Urothelium cell line (cell line): ENCODE results near the gene XPA.
"Not testable (repeated sequence)": the region's sequence is repeated elsewhere in the genome, so short reads cannot be mapped to it uniquely, and the experiment has no call there.

Source experiments
- DNase-seq: peaks from one replicate; pipeline ENCODE4 v3.0.0; 2011; ENCODE audit warnings: low spot score, mixed read lengths
- FAIRE-seq: peaks from 2 replicates; lab custom pipeline; 2011; peaks lifted over from hg19 to GRCh38; lab: Jason Lieb, UNC

The XPA gene

DNA sequence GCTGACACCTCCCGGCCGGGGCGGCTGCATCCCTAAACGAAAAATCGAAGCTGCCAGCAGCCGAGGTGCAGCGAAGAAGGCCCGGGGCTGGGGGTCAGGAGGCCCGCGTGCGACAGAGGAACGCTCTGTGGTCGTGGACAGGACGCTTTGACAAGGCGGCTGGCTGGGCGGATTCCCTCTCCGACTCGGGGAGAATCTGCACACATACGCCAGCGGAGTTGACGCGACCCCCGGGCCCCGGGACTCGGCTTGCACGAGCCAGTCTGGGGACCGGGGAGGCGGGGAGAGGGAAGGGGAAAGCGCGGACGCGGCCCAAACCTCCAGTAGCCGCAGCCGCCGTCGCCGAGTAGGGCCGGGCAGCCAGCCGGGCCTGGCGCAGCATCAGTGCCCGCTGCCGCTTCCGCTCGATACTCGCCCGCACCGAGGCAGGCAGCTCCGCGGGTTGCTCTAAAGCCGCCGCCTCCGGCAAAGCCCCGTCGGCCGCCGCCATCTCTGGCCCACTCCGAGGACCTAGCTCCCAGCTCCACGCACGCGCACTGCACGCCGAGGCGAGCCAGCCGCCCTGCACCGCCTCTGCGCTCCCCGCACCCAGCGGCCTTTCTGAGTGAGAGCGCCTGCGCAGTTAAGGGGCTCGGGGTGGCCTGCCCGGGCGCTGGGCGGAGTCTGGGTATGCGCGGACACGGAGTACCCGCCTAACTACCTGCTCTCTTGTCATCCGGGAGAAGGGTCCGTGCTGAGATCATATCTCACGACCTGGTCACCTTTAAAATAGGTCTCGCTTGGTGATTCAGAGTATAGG is at the start of gene XPA:
TSS of gene XPA (minus strand) at position 538 of the 799 bp plus-strand sequence. CDS start at position 490, 48 bp downstream.
- DNase-seq = peak; percentile 98
- FAIRE-seq = no peak

DNA sequence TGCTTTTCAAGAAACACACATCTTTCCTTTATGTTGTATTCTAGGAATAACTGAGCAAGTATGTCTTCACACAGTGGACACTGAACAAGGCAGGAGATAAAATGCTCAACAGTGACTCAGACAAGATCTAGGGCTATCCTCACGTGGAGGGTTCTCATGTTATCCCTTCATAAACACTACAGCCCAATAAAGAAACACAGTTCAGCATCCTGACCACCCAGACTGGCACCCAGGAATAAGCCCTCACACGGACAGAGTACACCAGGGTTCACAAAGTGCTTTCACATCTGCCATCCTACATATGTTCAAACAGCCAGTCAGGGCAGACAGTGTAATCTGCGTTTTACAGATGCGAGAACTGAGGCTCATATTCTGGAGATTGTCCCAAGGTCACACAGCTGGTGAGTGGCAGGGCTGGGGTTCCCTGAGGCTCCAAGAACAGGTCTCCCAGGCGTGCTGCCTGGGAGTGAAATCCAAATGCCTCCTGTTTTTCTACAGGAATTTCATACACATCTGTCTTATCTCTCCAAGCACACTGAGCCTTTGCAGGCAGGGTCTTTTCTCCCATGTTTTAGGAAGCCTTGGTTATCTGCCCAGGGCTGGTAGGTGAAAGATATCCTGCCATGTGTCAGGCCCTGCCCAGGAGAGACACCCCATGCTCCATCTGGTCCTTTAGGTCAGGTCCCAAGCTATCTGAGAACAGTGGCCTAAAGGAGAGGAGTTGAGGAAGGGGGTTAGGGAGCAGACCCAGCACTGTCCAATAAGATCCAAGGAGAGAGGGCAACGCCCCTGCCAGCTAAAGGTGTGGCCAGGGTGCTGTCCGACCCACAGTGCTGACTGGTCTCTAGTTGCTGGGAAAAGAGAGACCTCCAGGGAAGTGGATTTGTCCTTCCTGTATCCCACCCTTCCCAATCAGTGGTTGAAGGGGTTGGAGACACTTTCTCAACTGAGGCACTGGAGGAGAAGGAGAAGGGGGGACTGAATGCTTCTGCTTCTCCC is 47.9 kb upstream of the XPA start:
- DNase-seq = no peak

DNA sequence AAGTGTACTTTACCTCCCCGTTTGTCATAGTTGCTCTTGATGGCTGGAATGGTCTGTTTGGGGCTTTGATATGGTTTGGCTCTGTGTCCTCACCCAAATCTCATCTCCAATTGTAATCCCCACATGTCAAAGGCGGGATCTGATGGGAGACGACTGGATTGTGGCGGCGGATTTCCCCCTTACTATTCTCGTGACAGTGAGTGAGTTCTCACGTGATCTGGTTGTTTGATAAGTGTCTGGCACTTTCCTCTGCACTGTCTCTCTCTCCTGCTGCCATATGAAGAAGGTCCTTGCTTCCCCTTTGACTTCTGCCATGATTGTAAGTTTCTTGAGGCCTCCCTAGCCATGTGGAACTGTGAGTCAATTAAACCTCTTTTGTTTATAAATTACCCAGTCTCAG is 46.9 kb upstream of the XPA start:
- not testable (repeated sequence) for FAIRE-seq, DNase-seq

More for the DNA sequence above, 47.9 kb upstream of the XPA start:
- FAIRE-seq = peak; percentile 27

DNA sequence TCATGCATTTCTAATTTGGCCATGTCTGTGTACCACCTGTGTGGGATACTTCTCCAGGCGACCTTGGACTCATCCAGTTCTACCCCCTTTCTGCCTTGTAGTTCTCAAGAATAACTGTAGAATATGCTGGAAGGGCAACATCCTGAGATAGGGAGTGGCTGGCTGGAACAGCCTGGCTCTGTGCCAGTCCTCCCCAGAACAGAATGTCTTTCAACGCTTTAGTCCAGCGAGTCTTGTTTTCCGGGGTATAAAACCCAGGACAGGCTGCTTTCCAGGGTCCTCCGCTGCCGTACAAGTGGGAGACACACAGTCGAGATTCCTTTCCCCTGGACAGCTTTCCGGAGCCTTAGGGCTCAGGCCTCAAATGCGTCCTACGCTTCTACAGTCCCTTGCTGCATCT is 45.4 kb upstream of the XPA start:
- FAIRE-seq = no peak
- DNase-seq = no peak

DNA sequence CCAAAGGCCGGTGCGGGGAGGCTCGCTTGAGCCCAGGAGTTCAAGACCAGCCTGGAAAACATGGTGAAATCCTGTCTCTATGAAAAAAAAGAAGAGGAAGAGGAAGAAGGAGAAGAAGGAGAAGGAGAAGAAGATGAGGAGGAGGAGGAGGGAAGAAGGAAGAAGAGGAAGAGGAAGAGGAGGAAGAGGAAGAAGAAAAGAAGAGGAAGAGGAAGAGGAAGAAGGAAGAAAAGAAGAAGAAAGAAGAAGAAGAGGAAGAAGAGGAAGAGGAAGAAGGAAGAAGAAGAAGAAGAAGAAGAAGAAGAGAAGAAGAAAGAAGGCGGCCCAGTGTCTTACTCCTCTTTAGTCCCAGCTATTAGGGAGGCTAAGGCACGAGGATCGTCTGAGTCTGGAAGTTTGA is 44.8 kb upstream of the XPA start:
- FAIRE-seq = no peak
- DNase-seq = no peak

DNA sequence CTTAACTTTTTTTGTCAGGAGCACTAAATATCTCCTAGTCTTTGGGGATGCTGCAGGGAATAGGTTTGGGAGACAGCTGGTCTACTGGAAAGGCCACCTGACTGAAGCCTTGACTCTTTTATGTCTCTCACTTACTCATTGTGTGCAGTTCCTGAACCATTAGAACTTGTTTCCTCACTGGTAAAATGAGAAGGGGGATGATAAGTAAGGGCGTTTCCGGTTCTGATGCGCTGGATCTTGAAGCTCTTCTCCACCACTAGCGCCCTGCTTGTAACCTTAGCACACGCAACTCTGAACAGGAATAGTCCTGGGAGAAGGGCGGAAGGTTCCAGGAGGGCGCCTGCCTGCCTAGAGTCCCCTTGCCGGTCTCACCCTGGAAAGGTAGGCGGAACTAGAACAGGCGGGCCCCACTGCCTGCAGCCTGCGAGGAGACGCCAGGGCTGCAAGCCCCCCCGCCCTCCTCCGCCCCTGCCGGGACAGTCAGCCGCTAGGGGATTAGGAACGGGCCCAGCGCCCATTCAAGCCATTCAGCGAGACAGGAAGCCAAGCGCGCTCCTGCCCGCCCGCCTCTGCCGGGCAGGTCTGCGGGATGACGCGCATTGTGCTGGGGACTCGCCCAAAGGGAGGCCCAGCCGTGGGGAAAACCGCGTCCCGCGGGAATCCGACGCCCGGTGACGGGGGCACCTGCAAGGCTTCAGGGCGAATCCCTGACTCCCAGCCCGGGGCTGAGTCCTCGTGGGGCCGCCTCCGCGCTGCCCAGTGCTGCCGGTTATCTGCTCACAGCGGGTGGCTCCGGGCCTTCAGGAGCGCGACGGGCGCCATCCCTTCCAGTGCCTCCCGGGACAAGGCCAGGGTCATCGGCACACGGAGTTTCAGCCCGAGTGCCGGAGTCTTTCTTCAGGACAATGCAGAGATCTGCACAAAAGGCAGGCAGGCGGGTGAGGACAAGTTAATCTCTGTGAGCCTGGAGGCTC is 44.0 kb upstream of the XPA start:
- DNase-seq (peak; percentile 31), FAIRE-seq (no peak)

DNA sequence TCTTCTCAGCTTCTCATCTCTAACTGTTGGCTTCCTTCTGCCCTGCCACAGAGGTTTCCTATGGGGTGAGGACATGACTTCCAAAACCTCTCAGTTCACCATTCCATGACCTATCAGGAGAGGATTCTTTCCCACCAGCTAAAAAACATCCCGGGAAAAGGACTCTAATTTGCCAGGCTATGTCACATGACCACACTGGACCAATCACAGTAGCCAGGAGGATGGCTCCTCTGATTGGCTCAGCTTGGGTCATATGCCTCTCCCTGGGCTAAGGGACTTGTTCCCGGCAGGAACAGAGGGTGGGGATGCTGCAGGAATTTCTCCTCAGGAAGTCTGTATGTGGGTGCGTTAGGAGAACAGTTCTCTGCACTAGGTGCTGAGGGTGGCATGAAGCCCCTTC is 40.3 kb upstream of the XPA start:
- peak; percentile 25 for DNase-seq
- FAIRE-seq = no peak

DNA sequence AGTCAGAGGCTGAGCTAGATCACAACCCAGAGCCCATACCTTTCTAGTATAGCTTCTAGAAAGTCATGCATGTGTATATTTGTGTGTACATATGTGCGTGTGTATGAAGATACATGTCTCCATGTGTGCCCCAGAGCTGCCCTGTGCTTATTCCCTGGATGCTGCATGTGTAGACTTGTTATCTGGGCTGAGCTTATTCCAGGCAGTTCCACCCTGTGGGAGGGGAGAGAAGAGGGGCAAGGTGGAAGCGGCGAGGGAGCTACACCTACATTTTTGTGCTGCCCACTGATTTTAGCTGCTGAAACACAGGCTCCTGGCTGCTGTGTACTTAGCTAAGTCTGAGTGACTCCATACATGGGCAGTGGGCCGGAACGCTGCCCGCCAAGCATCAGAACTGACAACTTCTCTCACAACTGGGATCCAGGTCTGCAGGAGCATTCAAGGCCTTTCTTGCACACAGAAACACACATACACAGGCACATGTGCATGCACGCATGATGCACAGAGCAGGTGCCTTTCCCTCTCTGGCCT is 38.0 kb upstream of the XPA start:
- FAIRE-seq (no peak), DNase-seq (no peak)

DNA sequence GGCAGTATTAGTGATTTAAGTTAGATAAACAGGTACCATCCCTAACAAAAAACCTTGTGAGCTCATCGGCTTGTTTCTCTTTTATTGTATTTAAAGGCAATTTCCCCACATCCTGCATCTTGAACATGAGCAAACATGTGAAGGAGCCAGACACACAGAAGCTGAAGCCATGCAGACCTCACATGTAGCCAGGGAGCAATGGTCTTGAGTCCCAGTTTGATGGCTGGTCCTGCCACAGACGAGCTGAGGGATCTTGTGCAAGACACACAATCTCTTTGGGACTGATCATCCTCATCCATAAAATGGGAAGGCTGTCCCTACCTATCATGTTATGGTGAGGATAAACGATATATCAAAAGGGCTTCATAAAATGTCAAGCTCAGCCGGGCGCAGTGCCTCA is 29.6 kb upstream of the XPA start:
- DNase-seq (no peak), FAIRE-seq (no peak)

DNA sequence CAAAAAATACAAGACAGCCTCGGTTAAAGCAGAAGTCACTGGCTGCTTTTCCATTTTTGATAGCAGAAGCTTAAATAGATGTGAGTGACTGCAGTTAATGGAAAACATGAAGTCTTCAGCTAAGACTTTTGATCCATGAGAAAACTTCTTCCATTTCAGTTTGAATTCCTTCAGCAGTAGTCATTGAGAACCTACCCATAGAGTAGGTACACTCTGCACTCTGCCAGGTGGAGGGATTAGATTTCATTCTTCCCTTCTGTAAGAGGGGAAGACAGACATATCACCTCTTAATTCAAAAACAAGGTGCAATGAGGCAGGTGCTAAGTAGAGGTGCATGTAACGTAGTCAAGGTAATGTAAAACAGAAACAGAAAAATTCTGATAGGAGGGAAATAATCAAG is 26.7 kb upstream of the XPA start:
- no peak for DNase-seq
- FAIRE-seq = no peak

DNA sequence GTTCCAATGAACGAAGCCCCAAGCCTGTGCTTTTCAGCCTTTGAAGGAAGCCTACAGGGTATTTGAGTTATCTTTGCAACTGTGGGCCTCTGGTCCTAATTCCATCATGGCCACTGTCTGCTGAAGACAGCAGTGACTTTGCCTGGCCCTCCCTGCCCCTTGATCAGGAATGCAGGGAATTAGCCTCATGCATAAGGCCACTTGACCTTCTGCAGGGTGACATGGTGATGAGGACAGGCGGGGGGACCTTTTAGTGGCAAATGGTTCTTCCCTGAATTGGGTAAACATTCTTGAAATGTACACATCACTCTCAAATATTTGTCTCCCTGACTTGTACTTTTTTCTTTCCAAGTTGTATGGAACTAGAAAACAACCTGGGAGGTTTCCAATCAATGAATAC is 25.2 kb upstream of the XPA start:
- FAIRE-seq = no peak

DNA sequence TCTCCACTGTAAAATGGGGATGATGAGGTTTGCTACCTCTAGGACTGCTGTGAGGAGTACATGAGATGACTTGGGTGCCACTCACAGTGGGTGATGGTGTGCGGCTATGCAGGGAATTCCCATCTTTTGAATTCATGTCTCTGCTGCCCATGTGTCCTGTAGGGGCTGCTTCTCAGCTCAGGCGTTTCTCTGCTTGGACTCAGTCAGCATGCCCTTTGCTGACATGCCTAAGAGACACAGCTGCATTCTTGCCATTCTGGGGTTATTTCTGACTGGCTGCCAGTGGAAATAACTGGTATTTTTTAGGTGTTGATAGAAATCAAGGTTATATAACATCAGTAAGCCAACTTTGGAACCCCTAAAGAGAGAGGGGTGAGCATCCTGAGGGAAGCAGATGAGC is 24.3 kb upstream of the XPA start:
- DNase-seq = no peak
- FAIRE-seq = no peak

More for the DNA sequence above, 25.2 kb upstream of the XPA start:
- no peak for DNase-seq

DNA sequence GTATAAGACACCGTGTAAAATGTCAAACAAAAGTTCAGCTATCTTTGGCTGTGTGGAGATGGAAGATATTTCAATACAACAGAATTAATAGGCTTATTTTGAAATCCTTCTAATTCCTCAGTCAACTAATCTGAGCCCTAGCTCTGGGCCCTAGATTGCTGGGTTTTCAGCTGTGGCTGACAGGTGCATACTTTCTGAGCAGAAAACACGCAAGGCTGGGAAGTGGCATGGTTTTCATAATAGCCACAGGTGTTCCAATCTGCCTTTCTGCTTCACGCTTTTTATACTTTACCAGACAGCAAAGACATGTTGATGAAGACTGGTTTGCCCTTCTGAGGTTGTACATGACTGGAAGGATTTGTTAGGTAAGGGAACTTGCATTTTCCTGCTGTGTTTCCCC is 20.7 kb upstream of the XPA start:
- FAIRE-seq = no peak
- no peak for DNase-seq

DNA sequence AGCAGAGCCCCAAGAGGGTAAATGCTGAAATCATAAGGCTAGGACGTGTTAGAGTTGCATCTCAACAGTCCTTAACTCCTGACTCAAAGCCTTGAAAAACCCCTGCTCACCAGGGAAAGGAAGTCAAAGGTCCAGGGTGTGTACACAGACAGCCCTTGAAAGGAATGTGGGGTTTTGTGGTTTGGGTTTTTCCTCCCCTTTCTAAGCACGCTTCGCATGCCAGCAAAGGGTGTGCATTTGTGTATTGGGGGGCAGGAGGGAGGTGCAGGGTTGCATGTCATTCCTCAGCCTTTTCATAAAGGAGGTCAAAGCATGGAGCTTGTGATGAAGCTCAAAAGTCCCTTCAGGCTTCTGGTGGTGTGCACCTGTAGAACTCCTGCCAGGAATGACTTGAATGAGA is 17.3 kb upstream of the XPA start:
- FAIRE-seq (no peak), DNase-seq (peak; percentile 73)

DNA sequence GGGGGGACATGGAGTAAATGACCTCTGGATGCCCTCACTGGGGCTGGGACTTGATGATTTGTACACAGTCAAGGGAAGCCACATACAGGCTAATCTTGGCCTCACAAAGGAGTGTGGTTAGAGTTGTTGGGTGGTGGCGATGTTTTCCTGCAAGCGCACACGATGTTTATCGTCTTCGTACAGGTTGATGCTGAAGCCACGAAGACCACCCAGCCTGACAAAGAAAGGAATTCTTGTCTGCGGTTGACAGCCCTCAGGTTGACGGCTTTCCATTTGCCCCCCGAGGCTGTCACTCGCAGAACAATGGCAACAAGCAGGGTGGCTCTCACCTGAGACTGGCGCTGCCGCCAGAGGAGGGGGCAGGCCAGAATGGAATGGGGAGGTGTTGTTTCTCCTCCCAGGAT is 14.1 kb upstream of the XPA start:
- no peak for DNase-seq
- FAIRE-seq = no peak

DNA sequence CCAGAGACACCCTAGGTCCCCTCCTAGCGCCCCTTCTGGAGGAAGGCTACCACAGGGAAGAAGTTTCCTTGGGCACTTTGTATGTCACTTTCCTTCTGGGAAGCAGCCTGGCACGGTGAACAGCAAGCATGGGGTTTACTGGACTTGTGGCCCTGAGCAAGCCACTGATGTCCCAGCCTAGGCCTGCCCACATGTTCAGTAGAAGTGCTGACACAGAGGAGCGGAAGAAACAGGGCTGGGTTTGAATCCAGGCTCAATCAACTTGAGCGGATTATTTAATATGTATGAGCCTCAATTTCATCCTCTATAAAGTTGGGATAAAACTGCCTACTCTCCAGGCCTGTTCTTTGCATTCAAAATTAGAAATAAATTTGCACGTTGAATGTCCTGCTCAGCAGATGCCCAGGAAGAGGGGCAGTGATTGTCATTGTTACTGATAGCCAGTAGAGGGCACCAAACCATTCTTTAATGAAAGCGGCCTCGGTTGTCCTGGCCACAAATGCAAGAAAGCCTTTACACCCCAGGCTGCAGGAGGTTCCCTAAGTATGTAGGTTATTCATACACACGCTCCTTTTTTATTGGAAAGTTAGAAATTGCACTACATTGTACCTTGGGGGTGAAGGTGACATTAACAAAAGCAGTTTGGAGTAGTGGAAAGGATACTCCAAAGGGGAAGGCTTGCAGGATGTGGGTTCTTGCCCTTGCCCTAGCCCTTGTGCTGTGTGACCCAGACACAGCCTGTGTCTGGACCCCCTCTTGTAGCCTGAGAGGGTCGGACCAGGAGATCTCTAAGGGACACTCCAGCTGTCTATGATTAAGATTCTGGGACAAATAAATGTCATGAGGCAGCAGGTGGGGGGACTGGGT is 13.4 kb upstream of the XPA start:
- DNase-seq (peak; percentile 79), FAIRE-seq (no peak)

DNA sequence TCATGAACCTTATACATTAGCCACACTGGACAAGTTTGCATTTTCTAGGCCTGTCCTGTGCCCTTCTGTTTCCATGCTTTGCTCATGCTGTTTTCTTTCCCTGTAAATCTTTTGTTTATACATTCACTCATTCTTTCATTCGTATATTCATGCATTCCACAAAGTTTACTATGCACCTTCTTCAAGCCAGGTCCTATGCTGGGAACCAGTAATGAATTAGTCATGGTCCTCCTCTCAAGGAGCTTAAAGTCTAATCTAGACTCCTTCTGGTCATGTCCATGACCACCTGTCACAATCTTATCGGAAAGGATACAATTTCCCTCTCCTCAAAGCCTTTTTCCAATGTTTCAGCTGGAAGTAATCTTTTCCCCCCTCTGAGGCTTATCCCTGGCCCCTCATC is 9.1 kb upstream of the XPA start:
- no peak for DNase-seq
- no peak for FAIRE-seq

DNA sequence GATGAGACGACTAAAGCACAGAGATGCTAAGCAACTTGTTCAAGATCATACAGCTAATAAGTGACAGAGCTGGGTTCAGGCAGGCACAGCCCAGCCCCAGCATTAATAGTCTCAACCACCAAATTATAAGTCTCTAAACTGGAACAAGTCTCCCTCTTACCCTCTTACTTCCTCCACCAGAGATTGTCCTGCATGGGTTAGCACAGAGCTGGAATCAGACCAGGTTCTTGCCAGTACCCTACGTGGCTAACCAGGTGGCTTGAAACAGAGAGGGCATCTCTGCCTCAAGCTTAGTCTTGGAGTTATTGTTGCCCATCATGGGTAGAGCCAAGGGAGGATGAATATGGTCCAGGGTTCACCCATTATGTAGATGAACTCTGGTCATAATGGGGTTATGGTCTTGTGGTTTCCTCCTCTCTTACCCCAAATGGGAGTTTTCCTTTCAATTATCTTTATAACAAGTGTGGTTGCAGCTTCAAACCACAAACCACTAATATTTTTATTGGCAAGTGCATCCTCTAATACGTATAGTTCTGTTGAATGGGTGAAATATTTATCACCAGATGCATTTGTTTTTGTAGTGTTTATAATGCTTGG is 8.3 kb upstream of the XPA start:
- FAIRE-seq (no peak), DNase-seq (no peak)

DNA sequence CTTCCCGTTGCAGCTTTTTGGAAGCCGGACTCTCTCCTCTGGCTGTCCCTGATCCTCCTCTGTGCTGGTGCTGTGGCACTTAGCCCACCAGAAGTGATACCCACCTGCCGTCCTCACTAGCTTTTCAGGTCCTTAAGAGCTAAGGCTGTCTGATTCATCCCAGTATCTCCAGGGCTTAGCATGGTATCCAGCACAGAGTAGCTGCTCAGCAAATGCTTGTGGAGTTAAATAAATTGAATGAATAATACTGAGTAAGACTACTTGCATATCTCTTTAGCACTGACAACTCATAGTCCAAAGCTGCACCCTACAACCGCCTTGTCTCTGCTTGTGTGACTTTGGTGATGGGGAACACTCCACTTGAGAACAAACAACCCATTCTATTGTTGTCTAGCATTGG is 7.7 kb upstream of the XPA start:
- FAIRE-seq (no peak), DNase-seq (no peak)
